ENCODE measurements around the gene XPO4.

The XPO4 gene

GRCh38 chr13:20787180-20787579 is 115.4 kb downstream of the XPO4 start:
- no peak overlapping the region for H3K4me2 ChIP-seq (ENCODE audit: low read length, poor library complexity, severe bottlenecking)
- H2BK12ac ChIP-seq (ENCODE audit: low read length in 2 of 2), result no peak overlapping the region
- no peak overlapping the region for H2AFZ ChIP-seq (ENCODE audit: low read depth, low read length)
- no peak overlapping the region for H3K23ac ChIP-seq (ENCODE audit: low read length in 2 of 2)
- H3K27me3 ChIP-seq (ENCODE audit: control insufficient read depth in 1 of 2, insufficient read depth in 1 of 2, low read length in 2 of 2), result no peaks in the 10 kb centered on the region
- no peaks in the 10 kb centered on the region for H3K9me3 ChIP-seq (ENCODE audit: control insufficient read depth, low read length)
- H3K4me1 ChIP-seq (ENCODE audit: control insufficient read depth, insufficient read depth, low read depth, low read length), result peaks cover 3% of the 10 kb centered on the region
- H3K79me1 ChIP-seq (replicated peaks; ENCODE audit: low read length, poor library complexity, severe bottlenecking), result peaks cover 11% of the 10 kb centered on the region
- no peak for DNase-seq
- H3K9ac ChIP-seq (ENCODE audit: low read length), result no peak overlapping the region
- H3K14ac ChIP-seq (ENCODE audit: low read length in 2 of 2), result no peak overlapping the region
- H2BK120ac ChIP-seq (ENCODE audit: low read depth, low read length), result no peak overlapping the region
- no peak overlapping the region for H3K27ac ChIP-seq (ENCODE audit: low read length, poor library complexity, severe bottlenecking)
- peaks cover 12 to 61% of the 10 kb centered on the region in 2 experiments for H3K36me3 ChIP-seq (ENCODE audit: control insufficient read depth in 1 of 2, insufficient read depth in 2 of 2, low read depth in 1 of 2, low read length in 2 of 2)
- no peak overlapping the region for H4K8ac ChIP-seq (ENCODE audit: low read length)
- no peak overlapping the region for H2BK5ac ChIP-seq (ENCODE audit: low read depth, low read length, poor library complexity, severe bottlenecking)
- no peak overlapping the region for H3K18ac ChIP-seq (ENCODE audit: low read depth in 1 of 2, low read length in 2 of 2)
- no peak overlapping the region for H3K4me3 ChIP-seq (ENCODE audit: insufficient read depth in 1 of 2, low read depth in 1 of 2, low read length in 2 of 2)
- WGBS, result 97% methylated on average over 5 of the region's 5 CpGs
- no peak overlapping the region for H3K4ac ChIP-seq (ENCODE audit: low read depth in 1 of 2, low read length in 2 of 2)
- no peak overlapping the region for H4K91ac ChIP-seq (ENCODE audit: low read length)
- no peak overlapping the region for H2AK5ac ChIP-seq (ENCODE audit: low read length, severe bottlenecking)
- no peak overlapping the region for H2BK15ac ChIP-seq (ENCODE audit: low read depth, poor library complexity, severe bottlenecking)

- Histone ChIP-seq H3K4me1 (ENCODE audit: control insufficient read depth, insufficient read depth, low read depth, low read length) (no peaks in the 10 kb centered on the region), H3K27me3 (ENCODE audit: control insufficient read depth in 1 of 2, insufficient read depth in 1 of 2, low read length in 2 of 2) (no peaks in the 10 kb centered on the region), H3K9me3 (ENCODE audit: control insufficient read depth, low read length) (no peaks in the 10 kb centered on the region), H3K36me3 (ENCODE audit: control insufficient read depth in 1 of 2, insufficient read depth in 2 of 2, low read depth in 1 of 2, low read length in 2 of 2) (peaks cover 4 to 51% of the 10 kb centered on the region in 2 experiments), H3K27ac (ENCODE audit: low read length, poor library complexity, severe bottlenecking) (no peak overlapping the region), H2BK15ac (ENCODE audit: low read depth, poor library complexity, severe bottlenecking) (no peak overlapping the region), H2BK5ac (ENCODE audit: low read depth, low read length, poor library complexity, severe bottlenecking) (no peak overlapping the region), H3K14ac (ENCODE audit: low read length in 2 of 2) (no peak overlapping the region), H3K4ac (ENCODE audit: low read depth in 1 of 2, low read length in 2 of 2) (no peak overlapping the region), H2AK5ac (ENCODE audit: low read length, severe bottlenecking) (no peak overlapping the region), H2BK12ac (ENCODE audit: low read length in 2 of 2) (no peak overlapping the region), H3K4me3 (ENCODE audit: insufficient read depth in 1 of 2, low read depth in 1 of 2, low read length in 2 of 2) (no peak overlapping the region), H3K4me2 (ENCODE audit: low read length, poor library complexity, severe bottlenecking) (no peak overlapping the region), H3K18ac (ENCODE audit: low read depth in 1 of 2, low read length in 2 of 2) (no peak overlapping the region), H4K8ac (ENCODE audit: low read length) (no peak overlapping the region), H3K9ac (ENCODE audit: low read length) (no peak overlapping the region), H3K79me1 (replicated peaks; ENCODE audit: low read length, poor library complexity, severe bottlenecking) (peaks cover 7% of the 10 kb centered on the region), H3K23ac (ENCODE audit: low read length in 2 of 2) (no peak overlapping the region), H4K91ac (ENCODE audit: low read length) (no peak overlapping the region), H2BK120ac (ENCODE audit: low read depth, low read length) (no peak overlapping the region), H2AFZ (ENCODE audit: low read depth, low read length) (no peak overlapping the region)
- WGBS, result 100% methylated on average over 2 of the region's 3 CpGs
- no peak for DNase-seq
These were observed 120.3 kb downstream of the XPO4 start for GRCh38 chr13:20782116-20782708.

- no peak overlapping the region for H3K23ac ChIP-seq (ENCODE audit: low read length in 2 of 2)
- H2AFZ ChIP-seq (ENCODE audit: low read depth, low read length), result no peak overlapping the region
- H2BK15ac ChIP-seq (ENCODE audit: low read depth, poor library complexity, severe bottlenecking), result no peak overlapping the region
- H3K27me3 ChIP-seq (ENCODE audit: control insufficient read depth in 1 of 2, insufficient read depth in 1 of 2, low read length in 2 of 2), result no peaks in the 10 kb centered on the region
- no peak overlapping the region for H3K4ac ChIP-seq (ENCODE audit: low read depth in 1 of 2, low read length in 2 of 2)
- H3K27ac ChIP-seq (ENCODE audit: low read length, poor library complexity, severe bottlenecking), result no peak overlapping the region
- no peak overlapping the region for H2BK120ac ChIP-seq (ENCODE audit: low read depth, low read length)
- H2AK5ac ChIP-seq (ENCODE audit: low read length, severe bottlenecking), result no peak overlapping the region
- H3K9ac ChIP-seq (ENCODE audit: low read length), result no peak overlapping the region
- peaks cover 2 to 37% of the 10 kb centered on the region in 2 experiments for H3K36me3 ChIP-seq (ENCODE audit: control insufficient read depth in 1 of 2, insufficient read depth in 2 of 2, low read depth in 1 of 2, low read length in 2 of 2)
- DNase-seq, result no peak
- H4K8ac ChIP-seq (ENCODE audit: low read length), result no peak overlapping the region
- H3K9me3 ChIP-seq (ENCODE audit: control insufficient read depth, low read length), result no peaks in the 10 kb centered on the region
- WGBS, result 80% methylated on average over 1 of the region's 1 CpG
- no peak overlapping the region for H3K4me2 ChIP-seq (ENCODE audit: low read length, poor library complexity, severe bottlenecking)
- no peak overlapping the region for H2BK5ac ChIP-seq (ENCODE audit: low read depth, low read length, poor library complexity, severe bottlenecking)
- no peak overlapping the region for H4K91ac ChIP-seq (ENCODE audit: low read length)
- no peak overlapping the region for H3K18ac ChIP-seq (ENCODE audit: low read depth in 1 of 2, low read length in 2 of 2)
- no peak overlapping the region for H3K14ac ChIP-seq (ENCODE audit: low read length in 2 of 2)
- H3K4me1 ChIP-seq (ENCODE audit: control insufficient read depth, insufficient read depth, low read depth, low read length), result no peaks in the 10 kb centered on the region
- H3K4me3 ChIP-seq (ENCODE audit: insufficient read depth in 1 of 2, low read depth in 1 of 2, low read length in 2 of 2), result no peak overlapping the region
- no peak overlapping the region for H2BK12ac ChIP-seq (ENCODE audit: low read length in 2 of 2)
- H3K79me1 ChIP-seq (replicated peaks; ENCODE audit: low read length, poor library complexity, severe bottlenecking), result peaks cover 3% of the 10 kb centered on the region
These were observed 122.2 kb downstream of the XPO4 start for GRCh38 chr13:20780317-20780716.

- Histone ChIP-seq H3K79me1 (replicated peaks; ENCODE audit: low read length, poor library complexity, severe bottlenecking) (no peaks in the 10 kb centered on the region), H4K8ac (ENCODE audit: low read length) (no peak overlapping the region), H3K27me3 (ENCODE audit: control insufficient read depth in 1 of 2, insufficient read depth in 1 of 2, low read length in 2 of 2) (no peaks in the 10 kb centered on the region), H4K91ac (ENCODE audit: low read length) (no peak overlapping the region), H3K9ac (ENCODE audit: low read length) (no peak overlapping the region), H2BK120ac (ENCODE audit: low read depth, low read length) (no peak overlapping the region), H2AFZ (ENCODE audit: low read depth, low read length) (no peak overlapping the region), H3K4me1 (ENCODE audit: control insufficient read depth, insufficient read depth, low read depth, low read length) (no peaks in the 10 kb centered on the region), H3K9me3 (ENCODE audit: control insufficient read depth, low read length) (no peaks in the 10 kb centered on the region), H3K4me3 (ENCODE audit: insufficient read depth in 1 of 2, low read depth in 1 of 2, low read length in 2 of 2) (no peak overlapping the region), H3K14ac (ENCODE audit: low read length in 2 of 2) (no peak overlapping the region), H2BK5ac (ENCODE audit: low read depth, low read length, poor library complexity, severe bottlenecking) (no peak overlapping the region), H3K4me2 (ENCODE audit: low read length, poor library complexity, severe bottlenecking) (no peak overlapping the region), H3K23ac (ENCODE audit: low read length in 2 of 2) (no peak overlapping the region), H2BK15ac (ENCODE audit: low read depth, poor library complexity, severe bottlenecking) (no peak overlapping the region), H3K4ac (ENCODE audit: low read depth in 1 of 2, low read length in 2 of 2) (no peak overlapping the region), H3K18ac (ENCODE audit: low read depth in 1 of 2, low read length in 2 of 2) (no peak overlapping the region), H2AK5ac (ENCODE audit: low read length, severe bottlenecking) (no peak overlapping the region), H2BK12ac (ENCODE audit: low read length in 2 of 2) (no peak overlapping the region), H3K27ac (ENCODE audit: low read length, poor library complexity, severe bottlenecking) (no peak overlapping the region), H3K36me3 (ENCODE audit: control insufficient read depth in 1 of 2, insufficient read depth in 2 of 2, low read depth in 1 of 2, low read length in 2 of 2) (peaks cover 0 to 33% of the 10 kb centered on the region in 2 experiments)
- 100% methylated on average over 2 of the region's 7 CpGs for WGBS
- DNase-seq, result no peak
These were observed 123.1 kb downstream of the XPO4 start for GRCh38 chr13:20779405-20779804.
